MM.1S (cell line): Measurements from ENCODE around the gene SFXN5.

Experiments used
- DNase-seq: peaks from one replicate; pipeline ENCODE4 v3.0.0-alpha.2; 2015
- H2AFZ ChIP-seq: fragments of 300-600 bp; sonication (generic); 2 replicates; pipeline ENCODE4 v1.6.0; 2016; ENCODE audit warnings: antibody characterized with exemption, low read length
- H3F3A ChIP-seq: fragments of 300-600 bp; sonication (generic); 2 replicates; pipeline ENCODE4 v1.6.1; 2016; ENCODE audit warnings: mild to moderate bottlenecking, antibody characterized with exemption, low read length, moderate library complexity, mixed read lengths; ENCODE audit not compliant: insufficient read depth
- H3K27ac ChIP-seq: fragments of 300-600 bp; sonication (generic); 2 replicates; pipeline ENCODE4 v1.5.1; 2016; ENCODE audit warnings: mild to moderate bottlenecking, low read length
- H3K27me3 ChIP-seq: fragments of 300-600 bp; sonication (generic); replicated peaks from 2 replicates; pipeline ENCODE4 v1.6.0; 2016; ENCODE audit warnings: low read length; ENCODE audit not compliant: insufficient read depth
- H3K36me3 ChIP-seq: fragments of 300-600 bp; sonication (generic); replicated peaks from 2 replicates; pipeline ENCODE4 v1.6.1; 2016; ENCODE audit warnings: mild to moderate bottlenecking, low read length, mixed read lengths; ENCODE audit not compliant: insufficient read depth
- H3K4me1 ChIP-seq: fragments of 300-600 bp; sonication (generic); 2 replicates; pipeline ENCODE4 v1.6.1; 2016; ENCODE audit warnings: low read length, mixed read lengths
- H3K4me2 ChIP-seq: fragments of 300-600 bp; sonication (generic); 2 replicates; pipeline ENCODE4 v1.6.0; 2016; ENCODE audit warnings: low read depth, low read length
- H3K4me3 ChIP-seq: fragments of 300-600 bp; sonication (generic); 2 replicates; pipeline ENCODE4 v1.5.1; 2016; ENCODE audit warnings: low read length, mixed read lengths
- H3K79me2 ChIP-seq: fragments of 300-600 bp; sonication (generic); 2 replicates; pipeline ENCODE4 v1.6.1; 2016; ENCODE audit warnings: mixed run types, low read length, mixed read lengths
- H3K9ac ChIP-seq: fragments of 300-600 bp; sonication (generic); 2 replicates; pipeline ENCODE4 v1.6.1; 2016; ENCODE audit warnings: low read length, mixed read lengths
- H3K9me2 ChIP-seq: fragments of 300-600 bp; sonication (generic); replicated peaks from 2 replicates; pipeline ENCODE4 v1.6.1; 2016; ENCODE audit warnings: mild to moderate bottlenecking, low read length, mixed read lengths; ENCODE audit not compliant: insufficient read depth
- H3K9me3 ChIP-seq: fragments of 300-600 bp; sonication (generic); replicated peaks from 2 replicates; pipeline ENCODE4 v1.6.1; 2016; ENCODE audit warnings: mild to moderate bottlenecking, low read length, mixed read lengths; ENCODE audit not compliant: insufficient read depth
- H4K20me1 ChIP-seq: fragments of 300-600 bp; sonication (generic); 2 replicates; pipeline ENCODE4 v1.6.1; 2016; ENCODE audit warnings: mild to moderate bottlenecking, low read length, moderate library complexity, mixed read lengths; ENCODE audit not compliant: insufficient read depth
- CTCF ChIP-seq: fragments of 300-600 bp; sonication (generic); IDR thresholded peaks from 2 replicates; pipeline ENCODE4 v1.5.1; 2016; ENCODE audit warnings: antibody characterized with exemption, low read length, mixed read lengths
- EZH2 ChIP-seq: fragments of 300-600 bp; sonication (generic); optimal IDR thresholded peaks from 2 replicates; pipeline ENCODE3; 2017; ENCODE audit warnings: low read depth, mild to moderate bottlenecking, antibody characterized with exemption, low read length, mixed read lengths
- EZH2phosphoT487 ChIP-seq: fragments of 300-600 bp; sonication (generic); IDR thresholded peaks from 2 replicates; pipeline ENCODE4 v1.6.1; 2018; ENCODE audit warnings: antibody characterized with exemption, low read length

SFXN5 gene

GRCh38 chr2:73028841-73029240 lies 42.7 kb downstream of the SFXN5 start:
- Histone ChIP-seq H2AFZ (no peak overlapping the region), H3K4me2 (no peak overlapping the region), H3K9me3 (no peaks in the 10 kb centered on the region), H3K9ac (no peak overlapping the region), H3F3A (no peaks in the 10 kb centered on the region), H3K27me3 (no peaks in the 10 kb centered on the region), H3K4me3 (no peak overlapping the region), H3K27ac (no peak overlapping the region), H3K79me2 (no peaks in the 10 kb centered on the region), H3K4me1 (no peaks in the 10 kb centered on the region), H3K36me3 (no peaks in the 10 kb centered on the region), H4K20me1 (no peaks in the 10 kb centered on the region), H3K9me2 (no peaks in the 10 kb centered on the region)
- no peak for TF ChIP-seq EZH2phosphoT487
- TF ChIP-seq CTCF = no peak
- no peak for TF ChIP-seq EZH2
- DNase-seq = no peak

DNA sequence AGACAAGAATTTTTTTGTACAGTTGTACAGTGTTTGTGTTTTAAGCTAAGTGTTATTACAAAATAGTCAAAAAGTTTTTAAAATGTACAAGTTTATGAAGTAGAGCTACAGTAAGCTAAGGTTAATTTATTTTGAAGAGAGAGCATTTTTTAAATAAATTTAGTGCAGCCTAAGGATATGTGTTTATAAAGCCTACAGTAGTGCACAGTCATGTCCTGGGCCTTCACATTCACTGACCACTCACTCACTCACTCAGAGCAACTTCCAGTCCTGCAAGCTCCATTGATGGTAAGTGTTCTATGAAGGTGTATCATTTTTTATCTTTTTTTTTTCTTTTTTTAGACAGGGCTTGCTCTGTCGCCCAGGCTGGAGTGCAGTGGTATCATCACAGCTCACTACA lies 44.2 kb downstream of the SFXN5 start:
- DNase-seq = no peak
- TF ChIP-seq EZH2phosphoT487 (no peak), EZH2 (no peak), CTCF (no peak)
- Histone ChIP-seq H3K27ac (no peak overlapping the region), H4K20me1 (no peaks in the 10 kb centered on the region), H3F3A (no peaks in the 10 kb centered on the region), H2AFZ (no peak overlapping the region), H3K9me3 (no peaks in the 10 kb centered on the region), H3K27me3 (no peaks in the 10 kb centered on the region), H3K4me3 (no peak overlapping the region), H3K9ac (no peak overlapping the region), H3K4me1 (no peaks in the 10 kb centered on the region), H3K79me2 (no peaks in the 10 kb centered on the region), H3K9me2 (no peaks in the 10 kb centered on the region), H3K4me2 (no peak overlapping the region), H3K36me3 (no peaks in the 10 kb centered on the region)

- Histone ChIP-seq H3F3A (no peaks in the 10 kb centered on the region), H2AFZ (no peak overlapping the region), H3K27me3 (no peaks in the 10 kb centered on the region), H3K36me3 (no peaks in the 10 kb centered on the region), H3K9me2 (no peaks in the 10 kb centered on the region), H3K4me2 (no peak overlapping the region), H3K4me3 (no peak overlapping the region), H3K27ac (no peak overlapping the region), H4K20me1 (no peaks in the 10 kb centered on the region), H3K79me2 (no peaks in the 10 kb centered on the region), H3K9ac (no peak overlapping the region), H3K9me3 (no peaks in the 10 kb centered on the region), H3K4me1 (no peaks in the 10 kb centered on the region)
- TF ChIP-seq EZH2 (no peak), CTCF (no peak), EZH2phosphoT487 (no peak)
- DNase-seq = no peak
Measured at GRCh38 chr2:73023497-73023896, 48.0 kb downstream of the SFXN5 start.

DNA sequence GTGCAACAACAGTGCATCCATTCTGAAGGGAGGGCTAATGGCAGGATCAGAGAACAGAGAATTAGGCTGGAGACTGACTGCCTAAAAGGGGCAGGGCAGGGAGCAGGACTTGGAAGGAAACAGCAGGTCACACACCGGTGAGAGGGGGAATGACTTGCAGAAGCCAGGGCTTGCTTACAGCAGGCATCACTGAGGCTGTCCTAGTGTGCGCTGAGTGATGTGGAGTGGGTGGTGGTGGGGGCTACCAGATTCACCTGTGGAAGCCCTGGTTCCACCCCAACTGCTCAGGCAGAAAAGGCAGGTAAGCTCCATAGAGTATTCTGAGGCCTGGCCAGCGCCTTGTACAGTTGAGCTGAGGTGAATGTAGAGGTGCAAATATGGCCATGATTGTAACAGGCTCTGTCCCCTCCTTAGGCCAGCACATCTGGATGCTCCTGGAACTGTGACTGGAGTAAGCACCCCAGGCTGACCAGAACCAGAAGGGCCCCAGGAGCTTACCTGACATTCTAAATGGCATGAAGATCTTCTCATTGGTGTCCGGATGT lies 49.4 kb downstream of the SFXN5 start:
- no peaks in the 10 kb centered on the region for H3K4me1 ChIP-seq
- H3K9ac ChIP-seq = no peak overlapping the region
- H3K27ac ChIP-seq = no peak overlapping the region
- no peak overlapping the region for H3K4me2 ChIP-seq
- no peak for DNase-seq
- H3K27me3 ChIP-seq = no peaks in the 10 kb centered on the region
- no peaks in the 10 kb centered on the region for H4K20me1 ChIP-seq
- no peaks in the 10 kb centered on the region for H3K9me2 ChIP-seq
- H3K36me3 ChIP-seq = no peaks in the 10 kb centered on the region
- no peak overlapping the region for H3K4me3 ChIP-seq
- no peak for TF ChIP-seq CTCF
- no peak for TF ChIP-seq EZH2
- no peak for TF ChIP-seq EZH2phosphoT487
- no peaks in the 10 kb centered on the region for H3F3A ChIP-seq
- no peaks in the 10 kb centered on the region for H3K79me2 ChIP-seq
- no peaks in the 10 kb centered on the region for H3K9me3 ChIP-seq
- no peak overlapping the region for H2AFZ ChIP-seq
